GM21737 (cell line): ENCODE results near the gene OR6N2.

Source experiments
- ATAC-seq: cut with Tn5 transposase; IDR thresholded peaks from one replicate; pipeline ENCODE4 v1.9.1; 2021; ENCODE audit warnings: mild to moderate bottlenecking, moderate library complexity; ENCODE audit not compliant: unreplicated experiment

Gene OR6N2

GRCh38 chr1:158771950-158772866 lies 8.8 kb downstream of the OR6N2 start, which contains the start of gene OR6N1:
Gene OR6N1 (minus strand): TSS chr1:158772195. CDS start chr1:158766682, 5,513 bp downstream.
- ATAC-seq = no peak

GRCh38 chr1:158754420-158754819 lies 26.6 kb downstream of the OR6N2 start, which contains the start of gene OR6K6:
Gene OR6K6 (plus strand): TSS chr1:158754720. CDS start chr1:158754888, 168 bp downstream.
- no peak for ATAC-seq

DNA sequence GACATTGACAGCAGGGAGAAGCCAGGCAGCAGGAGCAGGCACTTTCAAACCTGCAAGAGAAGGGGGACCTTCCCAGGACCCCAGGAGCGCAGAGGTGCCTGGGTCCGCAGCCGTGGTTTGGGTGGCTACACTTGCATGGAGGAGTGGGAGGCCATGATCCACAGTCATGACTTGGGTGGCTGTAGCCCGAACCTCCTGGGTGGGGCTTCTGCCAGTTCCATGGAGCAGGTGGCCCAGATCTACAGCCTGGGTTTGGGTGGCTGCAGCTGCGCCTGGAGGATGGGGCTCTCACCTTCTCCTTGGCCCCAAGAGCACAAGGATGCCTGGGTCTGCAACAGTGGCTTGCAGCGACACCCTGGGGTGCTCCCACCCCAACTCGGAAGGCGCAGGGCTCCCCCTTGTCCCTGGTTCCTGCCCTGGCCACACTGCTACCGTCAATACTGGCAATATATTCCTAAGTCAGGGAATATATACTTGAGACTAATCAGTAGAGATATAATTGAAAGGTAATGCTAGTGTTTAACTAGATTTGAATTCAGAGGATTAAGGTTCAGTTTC lies 28.8 kb downstream of the OR6N2 start:
- no peak for ATAC-seq

DNA sequence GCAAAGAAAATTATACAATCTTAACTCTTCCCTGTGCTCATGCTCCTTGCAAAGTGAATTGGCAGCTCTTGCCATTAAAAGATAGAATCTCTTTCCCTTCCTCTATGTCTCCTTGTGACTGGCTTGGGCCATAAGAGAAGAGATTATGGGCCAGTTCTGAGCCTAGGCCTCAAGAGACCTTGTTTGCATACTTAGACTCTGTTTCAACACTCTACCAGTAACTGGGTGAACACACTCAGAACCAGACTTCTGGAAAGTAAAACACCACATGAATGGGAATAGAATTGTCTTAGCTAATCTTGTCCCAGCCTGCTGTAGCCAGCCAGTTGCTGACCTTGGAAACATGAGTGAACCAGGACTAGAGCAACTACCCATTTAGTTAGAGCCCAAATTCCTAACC lies 45.2 kb downstream of the OR6N2 start:
- ATAC-seq = no peak

GRCh38 chr1:158732524-158732923 lies 48.5 kb downstream of the OR6N2 start:
- ATAC-seq = no peak

GRCh38 chr1:158731707-158732106 lies 49.3 kb downstream of the OR6N2 start:
- ATAC-seq = no peak

DNA sequence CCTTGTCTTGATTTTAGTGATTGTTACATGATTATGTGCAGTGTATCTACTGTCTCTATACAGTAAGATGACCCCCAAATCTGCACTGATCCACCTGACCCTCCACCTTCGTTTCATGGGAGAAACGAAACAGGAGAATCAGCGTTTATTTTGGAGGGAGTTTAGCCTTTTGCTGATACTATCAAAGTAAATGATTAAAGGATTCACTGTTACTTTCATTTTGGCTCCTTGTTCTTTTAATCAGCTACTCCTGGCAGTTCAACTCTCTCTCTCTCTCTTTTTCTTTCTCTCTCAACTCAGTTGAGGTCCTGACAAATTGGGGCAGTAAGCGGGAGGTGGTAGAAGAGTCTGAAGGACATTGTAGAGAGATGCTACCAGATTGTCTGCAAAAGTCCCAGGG lies 50.6 kb downstream of the OR6N2 start:
- no peak for ATAC-seq

- ATAC-seq = no peak
Observed at GRCh38 chr1:158728510-158729225, 52.3 kb downstream of the OR6N2 start.

- no peak for ATAC-seq
Observed at GRCh38 chr1:158724442-158724841, 56.6 kb downstream of the OR6N2 start.
